Measurements from ENCODE around the gene PYGM. TPM values are rescaled to one million over a fixed set of nuclear protein-coding genes. Genes with fewer than 3 reads are reported as not detected.

The PYGM gene
- total and polyA plus RNA-seq, 2 of the 8 experiments (the other 6 are each of a cell fraction or from before 2014, with no cell fraction given): 9.6 to 10.0 TPM

DNA sequence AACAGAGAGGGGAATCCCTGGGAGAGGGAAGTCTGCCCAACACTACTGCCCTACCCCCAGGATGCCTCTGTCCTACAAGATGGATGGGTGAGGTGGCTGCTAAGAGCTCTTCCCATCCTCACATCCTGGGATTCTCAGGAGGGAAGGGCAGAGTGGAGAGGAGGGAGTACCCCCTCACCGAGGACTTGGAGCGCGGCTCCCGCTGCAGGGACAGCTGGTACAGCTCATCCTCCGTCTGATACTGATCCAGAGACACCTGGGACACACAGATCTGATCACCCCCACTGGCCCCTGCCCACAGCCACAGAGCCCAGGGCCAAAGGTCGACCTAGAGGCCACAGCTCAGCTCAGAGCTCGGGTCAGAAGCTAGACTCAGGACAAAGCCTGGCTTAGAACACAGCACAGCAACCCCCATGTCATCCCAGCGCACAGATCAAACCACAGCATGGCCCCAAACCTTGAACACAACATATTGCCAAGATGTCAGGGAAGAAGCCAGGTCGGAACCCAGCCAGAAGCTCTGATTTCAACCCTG, 24.0 kb downstream of the PYGM start (continued):
- no peak for TF ChIP-seq CBX5 (IDR thresholded peaks at IDR 0.05; ENCODE audit: low read depth, low read length)
- TF ChIP-seq, protein P1, sequence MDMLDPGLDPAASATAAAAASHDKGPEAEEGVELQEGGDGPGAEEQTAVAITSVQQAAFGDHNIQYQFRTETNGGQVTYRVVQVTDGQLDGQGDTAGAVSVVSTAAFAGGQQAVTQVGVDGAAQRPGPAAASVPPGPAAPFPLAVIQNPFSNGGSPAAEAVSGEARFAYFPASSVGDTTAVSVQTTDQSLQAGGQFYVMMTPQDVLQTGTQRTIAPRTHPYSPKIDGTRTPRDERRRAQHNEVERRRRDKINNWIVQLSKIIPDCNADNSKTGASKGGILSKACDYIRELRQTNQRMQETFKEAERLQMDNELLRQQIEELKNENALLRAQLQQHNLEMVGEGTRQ (IDR thresholded peaks at IDR 0.05; ENCODE audit: low read length): no peak
- TF ChIP-seq RAD21 (IDR thresholded peaks at IDR 0.05 in 1 of 2, conservative IDR thresholded peaks at IDR 0.05 in 1 of 2; ENCODE audit: low read depth in 2 of 2, low read length in 2 of 2): no peak
- no peak for TF ChIP-seq GABPA (IDR thresholded peaks at IDR 0.05; ENCODE audit: borderline replicate concordance, insufficient read depth, low read length)
- TF ChIP-seq BACH1 (IDR thresholded peaks at IDR 0.05; ENCODE audit: low read length): no peak
- TF ChIP-seq PHF8 (conservative IDR thresholded peaks at IDR 0.05; ENCODE audit: low read depth, low read length): no peak
- no peak for TF ChIP-seq ASH2L (IDR thresholded peaks at IDR 0.05; ENCODE audit: low read length)
- no peak for TF ChIP-seq HDAC2 (IDR thresholded peaks at IDR 0.05; ENCODE audit: borderline replicate concordance in 1 of 2, low read depth in 2 of 2, low read length in 2 of 2)
